Body of pancreas (tissue), 4 donors: ENCODE measurements around the gene PLCD3.

ENCODE experiments used
- CTCF ChIP-seq, 7 experiments: fragments of 450-650 bp in 4 of 7; fragments of 200-600 bp in 3 of 7; sonication (generic) in 3 of 7; IDR thresholded peaks; one replicate each; pipeline ENCODE4 v1.5.1; 2016 to 2019; ENCODE audit warnings: antibody characterized with exemption in 7 of 7
- POLR2A ChIP-seq, 3 donors: fragments of 450-650 bp; IDR thresholded peaks; one replicate each; pipeline ENCODE4 v1.6.1; 2016; ENCODE audit warnings: antibody characterized with exemption in 3 of 3, mild to moderate bottlenecking in 2 of 3

DNA sequence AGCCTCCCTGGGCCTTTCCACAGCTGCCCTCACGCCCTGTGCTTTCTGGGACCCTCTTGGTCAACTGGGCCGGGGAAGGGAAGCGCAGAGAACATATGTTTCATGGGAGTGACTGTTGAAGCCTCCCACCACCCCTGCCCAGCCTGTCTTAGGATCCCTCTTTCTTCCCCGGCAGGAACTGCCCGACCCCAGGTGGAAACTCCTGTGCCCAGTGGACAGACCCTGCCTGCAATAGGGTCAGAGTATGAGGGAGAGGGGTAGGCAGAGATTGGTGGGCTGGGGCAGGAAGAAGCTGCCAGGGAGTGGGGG is 39.9 kb upstream of the PLCD3 start:
- TF ChIP-seq CTCF (IDR thresholded peaks at IDR 0.05) (no peak), POLR2A (IDR thresholded peaks at IDR 0.05) (no peak)
